Superior temporal gyrus (tissue), 1 donor: ENCODE results near the gene TFCP2L1.
"Not testable (repeated sequence)": the region's sequence is repeated elsewhere in the genome, so short reads cannot be mapped to it uniquely, and the experiment has no call there.

Experiments
- DNase-seq: peaks from one replicate; pipeline ENCODE4 v3.0.0-alpha.2; 2016; ENCODE audit errors: extremely low spot score

The TFCP2L1 gene

DNA sequence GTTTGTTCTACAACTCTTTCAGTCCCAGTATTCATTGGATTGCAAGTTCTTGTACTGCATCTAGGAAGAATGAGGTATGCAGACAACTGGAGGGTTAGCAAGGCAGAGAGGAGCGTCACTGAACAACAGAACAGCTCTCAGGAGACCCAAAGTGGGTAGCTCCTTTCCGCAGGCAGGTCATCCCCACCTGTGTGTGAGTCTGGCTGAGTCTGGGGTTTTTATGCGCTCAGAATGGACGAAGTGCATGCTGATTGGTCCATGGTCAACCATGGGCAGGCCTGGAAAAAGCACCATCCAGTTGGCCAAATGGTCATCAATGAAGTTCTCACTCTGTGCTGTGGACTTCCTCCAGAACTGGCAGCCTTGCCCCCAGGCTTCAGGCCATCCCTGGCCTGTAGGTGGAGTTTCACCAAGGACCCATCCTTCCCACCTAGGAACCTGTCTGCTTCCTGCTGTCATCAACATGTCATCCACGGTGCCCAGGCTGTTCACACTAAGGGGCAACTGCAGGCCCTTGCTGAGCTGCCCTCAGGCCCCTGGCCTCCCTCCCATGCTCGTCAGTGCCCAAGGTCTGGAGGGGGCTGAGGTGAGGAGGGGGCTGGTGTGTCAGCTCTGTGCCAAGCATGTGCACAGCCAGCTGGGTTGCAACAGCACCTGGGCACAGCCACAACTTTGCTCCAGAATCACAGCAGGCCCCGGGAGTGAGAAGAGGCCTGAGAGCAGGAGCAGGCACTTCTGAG, 11.1 kb upstream of the TFCP2L1 start:
- no peak for DNase-seq

DNA sequence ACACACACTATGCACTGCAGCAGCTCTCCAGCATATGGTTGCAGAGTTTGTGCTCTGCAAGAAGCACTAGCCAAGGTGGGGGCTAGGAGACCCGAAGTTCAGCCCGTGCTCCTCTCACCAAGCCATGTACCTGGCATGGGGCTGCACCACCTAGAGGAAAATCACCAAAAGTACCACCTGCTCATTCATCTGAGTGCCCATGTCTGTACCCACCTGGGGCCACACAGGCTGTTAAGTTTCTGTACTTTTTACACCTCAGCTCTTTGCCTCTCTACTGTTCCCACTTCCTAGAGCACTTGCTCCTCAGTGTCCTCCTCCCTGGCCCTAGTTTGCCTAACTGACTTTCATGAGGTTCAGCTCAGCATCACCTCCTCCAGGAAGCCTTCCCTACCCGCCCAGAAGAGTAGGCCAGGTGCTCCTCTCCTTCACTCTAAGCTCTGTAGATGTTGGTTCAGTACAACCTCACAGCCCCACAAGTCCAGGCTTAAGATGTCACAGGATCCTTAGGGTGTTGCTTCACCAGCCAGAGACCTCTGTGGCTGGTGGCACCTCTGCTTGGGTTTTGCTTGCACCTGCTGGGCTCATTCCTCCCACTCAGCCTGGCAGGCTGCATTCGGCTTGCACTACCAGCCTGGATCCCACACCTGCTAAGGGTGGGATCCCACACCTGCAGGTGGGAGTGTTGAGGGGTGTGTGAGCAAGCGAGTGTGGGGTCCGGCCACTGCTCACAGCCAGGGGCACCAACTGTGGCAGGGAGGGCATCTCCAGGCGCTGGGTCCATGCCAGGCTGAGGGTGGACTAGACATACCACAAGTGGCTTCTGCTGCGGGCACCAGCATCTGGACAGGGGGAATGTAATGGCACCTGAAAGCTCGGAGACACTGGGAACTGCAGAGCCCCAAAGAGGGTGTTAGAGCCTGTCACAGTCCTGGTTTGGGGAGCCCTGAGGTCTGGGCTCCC, 10.2 kb upstream of the TFCP2L1 start:
- DNase-seq, result no peak

DNA sequence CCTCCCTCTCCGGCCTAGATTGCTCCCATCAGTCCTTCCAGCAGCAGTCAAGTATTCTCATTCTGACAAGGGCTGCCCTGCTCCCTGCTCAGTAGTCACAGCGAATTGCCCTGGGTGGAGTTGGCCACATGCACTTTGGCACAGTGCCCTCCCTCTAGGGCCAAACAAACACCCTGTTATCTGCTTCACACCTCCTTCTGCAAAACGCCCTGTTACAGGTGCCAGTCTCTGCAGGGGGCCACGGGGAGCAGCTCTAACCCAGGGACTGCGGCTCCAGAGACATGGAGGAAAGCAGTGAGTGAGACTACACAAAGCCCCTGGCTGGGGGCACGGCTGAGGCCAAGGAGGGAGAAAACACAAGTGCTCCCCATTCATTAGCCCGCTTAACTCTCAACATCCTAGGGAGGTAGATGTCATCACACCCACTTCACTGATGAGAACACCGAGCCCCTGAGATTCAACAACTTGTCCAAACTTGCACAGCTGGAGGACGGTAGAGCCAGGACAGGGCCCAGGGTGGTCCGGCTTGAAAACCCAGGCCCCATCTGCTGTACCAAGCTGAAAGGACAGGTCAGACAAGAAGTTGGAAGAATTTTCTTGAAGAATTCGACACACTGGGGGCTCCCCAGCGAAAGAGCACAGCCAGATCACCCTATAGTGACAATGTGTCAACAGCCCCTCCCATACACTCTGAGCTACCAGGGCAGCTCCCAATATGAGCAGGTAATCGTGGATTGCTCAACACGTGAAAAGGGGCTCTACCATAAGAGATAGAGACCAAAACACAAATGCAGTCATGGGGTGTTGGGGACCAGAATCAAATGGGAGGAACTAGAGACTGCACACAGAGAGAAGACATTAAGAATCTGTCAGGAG, 8.7 kb upstream of the TFCP2L1 start:
- DNase-seq, result no peak

DNA sequence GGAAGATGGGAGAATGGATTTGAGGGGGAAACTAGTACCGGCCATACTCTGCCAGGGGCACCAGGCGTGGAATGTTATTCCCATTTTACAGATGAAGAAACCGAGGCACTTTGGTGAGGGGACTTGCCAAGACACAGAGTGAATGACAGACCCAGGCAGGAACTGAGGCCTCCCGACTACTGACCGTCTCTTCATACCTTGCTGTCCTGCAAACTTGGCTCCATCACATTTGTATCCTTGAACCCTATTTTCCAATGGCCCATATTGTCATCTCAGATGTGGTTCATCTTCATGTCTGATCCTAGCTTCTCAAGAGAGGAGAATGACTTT, 6.2 kb upstream of the TFCP2L1 start:
- DNase-seq, result no peak

GRCh38 chr2:121289271-121289670, 4.3 kb upstream of the TFCP2L1 start:
- no peak for DNase-seq

GRCh38 chr2:121288454-121289231, 3.6 kb upstream of the TFCP2L1 start:
- no peak for DNase-seq

DNA sequence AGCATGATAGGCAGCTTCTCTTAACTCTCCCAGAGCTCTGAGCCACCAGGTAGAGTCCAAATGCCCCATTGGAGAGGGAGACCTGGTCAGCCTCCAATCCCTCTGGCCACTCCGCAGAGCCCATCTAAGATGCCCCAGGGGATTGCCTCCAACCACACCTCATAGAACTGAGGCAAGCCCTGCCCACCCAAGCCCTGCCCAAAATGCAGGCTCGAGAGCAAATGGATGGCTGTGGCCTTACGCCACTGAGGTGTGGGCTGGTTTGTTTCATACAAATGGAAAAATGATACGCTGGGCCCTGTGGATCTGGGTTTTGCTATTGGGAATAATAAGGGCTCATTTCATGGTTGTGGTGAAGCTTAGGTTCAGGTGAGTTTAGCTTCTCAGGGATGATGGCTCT, 3.0 kb upstream of the TFCP2L1 start:
- no peak for DNase-seq

GRCh38 chr2:121287146-121287798, 2.3 kb upstream of the TFCP2L1 start:
- DNase-seq, result no peak

- DNase-seq, result no peak
Measured at GRCh38 chr2:121286506-121286905, 1.5 kb upstream of the TFCP2L1 start.

DNA sequence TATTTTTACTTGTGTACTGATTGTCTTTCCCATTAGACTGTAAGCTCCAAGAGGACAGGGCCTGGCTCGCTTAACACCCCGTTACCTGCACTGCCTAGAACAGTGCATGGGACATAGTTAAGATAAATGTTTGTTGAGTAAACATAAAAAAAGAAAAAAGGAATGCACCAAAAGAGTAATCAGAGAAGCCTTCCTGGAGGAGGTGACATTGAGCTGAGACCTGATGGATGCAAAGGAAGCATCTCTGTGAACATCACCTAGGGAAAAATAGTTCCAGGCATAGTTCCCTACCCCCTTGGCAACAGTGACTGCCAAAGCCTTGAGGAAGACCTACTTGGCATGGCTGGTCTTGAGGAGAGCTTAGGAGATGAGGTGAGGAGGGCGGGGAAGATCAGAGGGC, 924 bp upstream of the TFCP2L1 start:
- DNase-seq, result no peak

DNA sequence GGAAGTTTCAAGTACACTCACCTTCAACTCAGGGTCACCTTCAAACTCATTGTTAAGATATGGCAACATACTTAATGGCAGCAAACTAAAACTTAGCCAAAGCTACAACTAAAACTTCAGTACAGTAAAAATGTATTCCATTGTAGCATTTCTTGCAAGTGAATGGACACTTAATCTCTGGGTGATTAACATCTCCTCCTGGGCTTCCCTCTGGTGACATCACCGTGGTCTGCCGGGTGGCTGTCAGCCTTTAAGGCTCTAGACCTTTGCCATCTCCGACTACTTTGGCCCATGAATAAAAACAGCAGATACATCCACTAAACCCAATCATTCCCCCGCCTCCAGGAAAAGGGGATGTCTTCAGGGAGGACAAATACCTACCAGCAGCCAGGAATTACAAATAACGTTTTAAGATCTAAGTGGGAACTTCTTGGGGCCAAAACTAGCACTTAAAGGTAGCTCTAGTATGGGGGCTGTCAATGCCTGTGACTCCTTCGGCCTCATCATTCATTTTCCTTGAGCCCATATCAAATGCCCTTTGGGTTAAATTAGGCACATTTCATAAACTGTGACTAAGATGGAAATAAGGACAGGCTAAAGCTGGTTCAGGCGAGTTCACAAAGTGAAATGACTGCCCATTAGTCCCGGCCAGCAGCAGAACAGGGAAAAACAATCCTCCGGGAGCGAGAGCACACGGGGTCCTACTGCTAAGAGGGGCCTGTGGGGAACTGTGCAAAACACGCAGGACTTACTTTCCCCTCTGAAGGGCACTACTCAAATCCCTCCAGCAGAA, 1.1 kb downstream of the TFCP2L1 start:
- no peak for DNase-seq

DNA sequence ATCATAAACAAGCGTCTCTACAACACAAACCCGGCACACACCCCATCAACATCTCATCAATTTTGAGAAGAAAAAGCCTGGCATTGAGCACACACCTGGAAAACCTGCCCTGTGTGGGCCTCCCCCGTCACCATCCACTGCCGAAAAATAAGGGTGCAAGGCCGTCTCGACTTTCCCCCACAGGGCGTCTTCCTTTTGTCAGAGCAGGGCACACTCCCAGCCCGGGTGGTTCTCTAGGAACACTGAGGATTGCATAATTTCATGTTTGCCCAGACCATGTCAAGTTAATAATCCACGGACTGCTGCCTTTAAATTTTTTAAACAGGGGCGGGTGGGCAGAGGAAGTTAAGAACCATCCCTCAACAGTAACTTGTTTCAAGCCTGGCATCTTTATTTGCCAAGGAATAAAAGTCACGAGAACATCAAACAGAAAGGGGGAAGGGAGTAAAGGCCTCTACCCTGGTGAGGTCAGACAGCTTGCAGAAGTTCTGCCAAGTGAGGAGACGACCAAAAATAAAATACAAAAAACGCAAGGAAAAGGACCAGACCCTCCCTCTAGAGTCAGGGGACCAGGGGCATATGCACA, 2.1 kb downstream of the TFCP2L1 start:
- DNase-seq, result no peak

GRCh38 chr2:121281694-121282093, 3.3 kb downstream of the TFCP2L1 start:
- DNase-seq, result no peak

DNA sequence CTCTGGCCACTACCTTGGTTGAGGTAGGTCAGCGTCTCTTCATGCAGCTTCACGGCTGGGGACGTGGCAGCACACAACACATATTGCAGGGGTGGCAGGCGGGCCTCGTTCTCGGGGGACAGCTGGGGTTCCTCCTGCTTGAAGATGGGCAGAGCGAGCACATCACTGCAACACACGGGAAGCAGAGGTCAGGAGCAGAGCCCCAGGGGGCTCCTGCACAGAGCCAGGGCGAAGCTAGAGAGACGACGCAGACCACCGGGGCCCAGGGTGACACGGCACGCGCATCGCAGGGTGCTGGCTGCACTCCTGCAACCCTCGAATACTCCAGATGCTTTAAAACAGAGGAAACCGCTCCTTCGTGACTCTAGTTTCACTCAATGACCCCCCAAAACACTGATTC, 3.9 kb downstream of the TFCP2L1 start:
- DNase-seq, result no peak

DNA sequence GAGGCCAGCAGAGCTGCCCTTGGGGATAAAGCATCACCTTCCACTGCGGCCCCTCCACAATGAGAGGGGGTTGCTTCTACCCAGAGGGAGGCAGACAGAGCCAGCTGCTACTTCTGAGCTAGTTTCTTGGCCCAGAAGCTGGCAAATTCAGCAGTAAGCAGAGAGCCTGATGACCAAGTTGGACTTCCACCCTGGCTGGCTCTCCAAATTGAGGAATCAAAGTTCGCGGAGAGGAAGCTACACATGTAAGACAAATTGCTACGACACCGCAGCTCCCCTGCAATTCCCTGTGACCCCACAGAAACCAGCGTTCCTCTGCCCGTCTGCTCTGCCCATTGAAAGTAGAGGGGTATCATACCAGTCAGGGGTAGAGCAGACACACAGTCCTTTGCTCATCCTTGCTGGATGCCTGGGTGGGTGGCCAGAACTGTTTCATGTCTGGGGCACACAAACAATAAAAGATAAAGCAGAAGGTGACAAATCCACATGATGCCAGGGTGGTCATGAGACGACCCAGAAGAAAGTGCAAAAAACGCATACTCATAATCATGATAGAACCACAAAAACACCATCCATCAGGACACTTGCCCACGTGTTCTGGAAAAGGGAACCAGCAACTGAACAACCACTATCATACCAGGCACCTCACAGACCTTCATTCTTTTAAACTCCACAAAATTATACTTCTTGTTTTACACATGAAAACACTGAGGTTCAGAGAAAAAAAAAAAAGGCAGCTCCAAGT, 5.4 kb downstream of the TFCP2L1 start:
- no peak for DNase-seq

- no peak for DNase-seq
Measured at GRCh38 chr2:121276341-121276740, 8.7 kb downstream of the TFCP2L1 start.

DNA sequence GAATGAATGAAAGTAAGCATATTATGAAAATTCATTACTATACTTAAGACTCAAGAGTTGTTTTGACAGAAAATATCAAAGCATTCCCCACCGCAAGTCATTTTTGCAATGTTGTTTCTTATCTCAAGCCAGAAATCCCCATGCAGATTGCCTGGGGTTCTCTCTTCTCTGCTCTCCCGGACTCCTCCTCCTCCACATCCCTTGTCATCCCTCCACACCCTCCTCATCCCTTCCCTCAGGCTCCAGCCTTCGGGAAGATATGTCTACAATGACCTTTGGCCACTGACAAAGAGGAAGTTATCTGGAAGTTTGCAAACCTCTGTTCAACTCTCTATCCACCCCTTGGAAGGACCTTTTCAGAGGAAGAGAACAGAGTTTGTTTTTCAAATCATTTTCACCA, 11.9 kb downstream of the TFCP2L1 start:
- DNase-seq, result no peak

- DNase-seq, result no peak
Measured at GRCh38 chr2:121272596-121272995, 12.4 kb downstream of the TFCP2L1 start.

DNA sequence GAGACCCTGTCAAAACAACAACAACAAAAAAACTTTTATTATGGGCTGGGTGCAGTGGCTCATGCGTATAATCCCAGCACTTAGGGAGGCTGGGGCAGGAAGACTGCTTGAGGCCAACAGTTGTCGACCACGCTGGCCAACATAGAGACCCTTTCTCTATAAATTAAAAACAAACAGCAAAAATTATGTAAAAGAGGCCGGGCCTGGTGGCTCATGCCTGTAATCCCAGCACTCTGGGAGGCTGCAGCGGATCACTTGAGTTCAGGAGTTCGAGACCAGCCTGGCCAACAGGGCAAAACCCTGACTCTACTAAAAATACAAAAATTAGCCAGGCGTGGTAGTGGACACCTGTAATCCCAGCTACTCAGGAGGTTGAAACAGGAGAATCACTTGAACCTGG, 15.6 kb downstream of the TFCP2L1 start:
- DNase-seq, result not testable (repeated sequence)
